HG02798 (cell line): ENCODE results near the gene SLC12A8.

ENCODE experiments used
- ATAC-seq: cut with Tn5 transposase; IDR thresholded peaks from one replicate; pipeline ENCODE4 v1.9.1; 2021; ENCODE audit warnings: mild to moderate bottlenecking; ENCODE audit not compliant: unreplicated experiment, poor library complexity

Gene SLC12A8

DNA sequence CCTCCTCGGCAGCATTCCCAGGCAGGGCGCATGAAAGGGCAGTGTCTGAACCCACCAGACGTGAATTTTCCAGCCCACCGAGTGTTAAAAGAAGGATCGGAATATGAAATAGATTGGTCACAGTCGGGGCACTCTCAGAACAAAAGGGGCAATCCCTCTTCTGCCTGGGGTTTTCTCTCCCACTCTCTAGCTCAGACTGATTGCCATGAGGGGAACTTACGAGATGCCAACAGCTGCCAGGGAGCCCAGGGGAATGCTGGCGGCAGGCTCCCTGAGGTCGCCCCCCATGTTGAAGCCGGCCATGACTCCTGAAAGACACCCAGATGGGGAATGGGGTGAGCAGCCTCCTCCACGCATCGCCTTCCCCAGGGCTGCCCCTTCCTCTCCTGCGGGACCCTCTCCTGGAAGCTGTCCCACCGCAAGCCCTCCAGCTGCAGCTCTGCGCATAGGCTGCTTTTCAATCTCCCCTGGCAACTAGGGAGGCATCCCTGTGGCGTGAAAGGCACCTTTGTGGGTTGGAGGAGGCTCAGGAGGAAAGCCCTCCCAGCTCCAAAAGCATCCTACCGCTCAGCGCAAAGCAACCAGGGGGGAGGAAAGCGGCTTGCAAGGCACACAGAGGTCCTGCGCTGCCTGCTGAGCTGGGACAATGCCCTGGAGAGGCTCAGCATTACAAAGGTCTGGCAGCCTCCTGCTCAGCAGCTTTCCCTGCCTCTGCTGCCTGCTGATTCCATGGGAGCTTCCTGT is 92.0 kb downstream of the SLC12A8 start:
- no peak for ATAC-seq

DNA sequence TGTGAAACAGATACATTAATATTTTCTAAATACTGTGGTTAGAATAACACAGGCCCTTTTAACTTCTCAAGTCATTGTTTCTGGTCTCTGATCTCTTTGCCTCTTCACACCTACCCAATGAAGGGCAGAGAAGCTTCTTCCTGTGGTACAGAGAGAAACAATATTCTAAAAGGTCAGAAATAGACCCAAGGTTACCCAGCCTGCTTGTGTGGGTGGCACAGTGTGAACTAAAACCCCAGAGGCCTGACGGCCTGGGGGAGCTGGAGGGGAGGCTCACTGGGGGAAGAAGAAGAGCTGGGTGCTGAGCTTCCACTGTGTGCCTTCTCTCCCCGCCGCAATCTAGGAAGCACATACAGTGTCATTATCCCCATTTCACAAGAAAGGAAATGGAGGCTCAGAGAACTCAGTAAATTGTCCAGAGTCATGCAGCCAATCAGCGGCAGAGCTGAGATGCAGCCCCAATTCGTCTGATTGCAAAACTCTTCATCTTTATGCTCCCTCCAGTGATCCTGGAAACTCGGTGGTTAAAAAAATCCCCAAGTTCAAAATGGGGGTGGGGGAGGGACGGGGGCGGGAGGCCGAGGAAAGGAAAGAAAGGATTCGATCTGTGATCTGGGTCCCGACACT is 92.7 kb downstream of the SLC12A8 start:
- peak; percentile 79 for ATAC-seq

DNA sequence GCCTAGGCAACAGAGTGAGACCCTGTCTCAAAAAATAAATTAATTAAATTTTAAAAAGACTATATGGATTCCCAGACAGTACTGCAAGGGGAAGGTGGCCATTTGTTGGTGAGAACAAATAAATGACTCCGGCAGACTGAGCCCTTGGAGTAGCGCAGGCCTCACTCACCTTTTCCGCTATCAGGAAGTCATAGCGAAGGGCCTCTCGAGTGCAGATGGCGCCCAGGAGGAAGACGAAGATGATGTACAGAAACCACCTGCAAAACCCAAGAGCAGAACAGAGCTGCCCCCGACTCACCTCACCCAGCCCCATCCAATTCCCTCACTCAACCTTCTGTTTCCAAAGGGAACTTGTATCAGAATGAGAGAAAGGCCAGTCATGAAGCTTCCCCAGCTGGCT is 93.9 kb downstream of the SLC12A8 start:
- ATAC-seq: no peak

DNA sequence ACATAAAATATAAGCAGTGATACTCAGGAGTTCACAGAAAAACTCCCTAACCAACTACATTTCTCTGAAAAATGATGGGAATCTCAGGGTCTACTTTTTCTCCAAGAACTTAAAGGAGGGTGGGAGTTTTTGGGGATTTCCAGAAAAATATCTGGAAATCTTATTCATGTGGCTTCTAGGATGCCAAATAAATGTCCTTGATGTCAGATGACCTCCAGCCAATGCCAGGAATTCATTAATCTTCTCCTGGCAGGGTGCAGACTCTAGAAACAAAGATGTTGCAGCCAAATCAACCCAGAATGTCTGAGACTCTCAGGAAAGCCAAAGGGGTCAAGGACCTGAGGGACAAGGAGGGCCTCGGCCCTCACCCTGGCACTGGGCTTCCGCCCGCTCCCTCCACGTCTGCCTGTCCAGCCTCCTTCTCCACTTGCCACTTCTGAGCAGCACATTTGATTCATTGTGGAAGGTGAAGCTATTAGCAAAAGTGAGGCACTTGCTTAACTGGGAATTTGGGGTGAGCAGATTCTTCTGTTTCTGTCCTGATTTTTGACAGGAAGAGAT is 94.8 kb downstream of the SLC12A8 start:
- no peak for ATAC-seq

DNA sequence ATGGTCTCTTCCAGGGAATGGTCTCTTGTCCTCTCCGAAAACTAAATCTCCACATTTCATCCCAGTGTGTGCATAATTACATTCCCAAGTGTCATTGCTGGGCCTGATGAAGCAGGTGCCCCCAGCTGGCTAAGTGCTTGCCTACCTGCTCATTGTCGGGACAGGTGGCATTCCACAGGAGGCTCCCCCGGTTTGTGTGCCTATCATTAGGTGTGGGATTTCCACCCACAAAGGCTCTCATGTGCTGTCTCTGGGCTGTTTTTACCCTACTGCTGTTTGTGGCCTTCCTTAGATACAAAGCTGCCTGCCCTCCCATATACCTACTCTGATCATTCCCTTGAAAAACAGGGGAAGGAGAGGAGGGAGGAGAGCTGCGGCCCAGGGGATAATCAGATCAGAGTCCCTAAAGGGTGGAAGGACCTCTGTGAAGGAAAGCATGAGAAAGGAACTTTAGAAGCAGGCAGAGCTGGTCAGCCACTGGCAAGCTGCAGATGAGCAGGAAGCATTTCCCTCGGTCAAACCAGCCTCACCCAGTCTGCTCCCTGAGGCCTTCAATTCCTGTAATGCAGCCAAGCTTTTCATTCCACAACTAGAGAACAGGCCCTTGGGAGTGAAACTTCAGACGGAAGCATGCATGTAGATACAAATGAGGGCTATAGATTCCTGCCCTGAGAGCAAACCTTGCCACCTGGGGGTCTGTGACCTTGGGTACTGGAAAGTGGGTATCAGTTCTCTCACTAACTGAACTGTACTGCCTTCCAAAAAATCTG is 96.1 kb downstream of the SLC12A8 start:
- ATAC-seq: no peak

DNA sequence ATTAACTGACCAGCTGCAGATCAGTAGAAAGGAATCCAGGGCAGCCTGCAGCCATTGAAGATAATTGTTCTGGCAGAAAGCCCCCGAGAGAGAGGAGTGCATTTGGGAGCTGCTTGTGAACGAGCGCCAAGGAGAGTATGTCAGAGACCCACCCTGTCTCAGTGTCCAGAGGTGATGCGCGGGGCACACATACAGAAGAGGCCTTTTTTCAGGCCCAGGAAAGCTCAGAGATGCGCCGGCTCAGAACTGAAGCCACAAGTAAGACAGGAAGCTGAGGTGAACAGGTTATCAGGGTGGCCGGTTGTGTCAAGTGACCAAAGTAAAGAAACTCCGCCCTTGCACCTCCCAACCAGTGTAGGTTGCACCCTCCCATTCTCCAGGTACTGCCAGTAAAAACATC is 96.9 kb downstream of the SLC12A8 start:
- no peak for ATAC-seq

DNA sequence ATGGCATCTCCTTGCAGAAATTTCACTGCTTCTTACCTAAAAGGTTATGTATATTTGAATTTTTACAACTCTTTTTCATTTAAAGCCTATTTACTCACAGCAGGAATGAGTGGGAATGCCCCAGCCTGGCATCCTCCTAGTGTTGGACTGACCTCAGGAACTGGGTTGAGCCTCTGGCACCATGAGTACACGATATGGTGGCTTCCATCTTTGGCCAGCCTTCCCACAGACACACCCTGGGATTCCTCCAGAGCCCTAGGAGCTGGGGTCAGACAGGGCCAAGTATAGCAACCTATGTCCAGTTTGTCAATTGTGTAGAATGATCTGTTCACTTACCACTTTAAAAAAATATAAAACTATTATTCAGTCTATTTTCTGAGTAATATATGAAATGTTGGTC is 99.6 kb downstream of the SLC12A8 start:
- ATAC-seq: no peak

DNA sequence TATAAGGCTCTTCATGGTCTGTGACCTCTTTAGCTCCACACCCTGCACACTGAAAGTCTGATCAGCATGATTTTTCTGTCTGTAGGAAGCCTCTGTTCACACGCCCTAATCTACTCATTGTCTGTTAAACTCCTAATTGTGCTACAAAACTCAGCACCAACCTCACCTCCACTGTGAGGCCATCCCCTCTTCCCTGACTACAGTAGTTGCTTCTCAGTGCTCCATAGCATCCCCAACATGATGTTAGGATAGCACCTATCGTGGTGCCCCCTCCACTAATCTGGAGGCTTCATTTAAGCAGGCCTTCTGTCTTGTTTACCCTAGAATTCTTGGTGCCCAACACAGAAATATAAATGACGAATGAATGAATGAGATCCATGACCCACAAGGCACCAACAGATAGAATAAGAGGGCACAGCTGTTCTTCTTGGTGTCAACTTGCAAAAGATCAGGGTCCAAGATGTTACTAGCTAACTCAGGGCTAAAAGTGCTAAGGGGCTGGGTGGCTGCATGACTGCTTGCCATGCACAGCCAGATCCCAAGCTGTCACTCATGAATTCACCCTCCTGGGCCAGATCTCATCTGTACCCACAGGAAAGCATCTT is 101.6 kb downstream of the SLC12A8 start:
- no peak for ATAC-seq

DNA sequence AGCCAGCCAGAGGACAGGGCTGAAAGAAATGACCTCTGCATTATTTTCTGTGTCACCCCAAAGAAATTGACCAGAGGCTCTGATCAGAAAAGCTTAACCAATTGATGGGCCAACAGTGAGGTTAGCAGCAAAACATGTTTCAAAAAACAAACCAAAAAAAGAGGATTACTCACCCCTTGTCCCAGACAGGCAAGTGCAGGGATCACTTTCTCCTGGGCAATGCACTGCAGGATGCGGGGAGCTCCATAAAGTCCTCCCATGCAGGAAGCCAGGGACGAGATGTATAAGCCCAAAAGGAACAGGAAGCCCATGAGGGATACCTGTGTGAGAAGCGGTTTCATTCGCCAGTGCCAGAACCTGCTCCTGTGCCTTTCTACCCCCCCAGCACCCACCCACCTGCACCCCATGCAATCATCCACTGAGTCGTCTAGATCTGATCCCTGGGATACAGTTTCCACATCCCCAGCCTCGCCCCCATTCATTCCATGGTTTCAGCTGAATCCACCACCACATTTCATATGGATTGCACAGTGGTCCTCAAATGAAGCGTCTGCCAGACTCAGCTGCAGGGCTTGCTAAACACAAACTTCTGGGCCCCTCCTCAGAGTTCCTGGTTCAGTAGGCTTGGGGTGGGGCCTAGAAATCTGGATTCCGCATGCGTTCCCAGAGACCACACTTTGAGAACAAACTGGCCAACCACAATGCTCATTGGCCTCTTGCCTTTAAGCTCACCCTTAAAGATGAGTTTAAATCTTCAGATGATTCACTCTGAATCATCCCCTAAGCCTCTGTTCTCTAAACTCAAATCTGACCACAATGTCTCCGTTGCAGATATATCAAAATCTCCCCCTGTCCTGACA is 102.3 kb downstream of the SLC12A8 start:
- no peak for ATAC-seq

DNA sequence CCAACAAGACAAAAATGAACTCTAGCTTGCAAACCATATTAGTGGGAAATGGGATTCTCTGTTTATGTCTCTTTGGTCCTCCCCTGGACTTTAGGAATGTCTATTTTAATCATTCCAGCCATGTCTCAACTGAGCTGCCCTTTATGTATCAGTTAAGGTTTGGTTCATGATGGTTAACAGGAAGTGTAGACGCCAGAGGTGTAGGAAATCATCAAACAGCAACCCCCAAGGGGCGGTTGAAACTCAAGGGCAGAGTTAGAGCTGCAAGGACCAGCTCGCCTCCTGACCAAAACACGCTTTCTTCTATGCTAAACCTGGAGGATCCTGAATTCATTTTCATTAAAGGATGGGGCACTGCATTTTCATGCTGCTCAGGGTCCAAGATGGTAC is 103.0 kb downstream of the SLC12A8 start:
- no peak for ATAC-seq

DNA sequence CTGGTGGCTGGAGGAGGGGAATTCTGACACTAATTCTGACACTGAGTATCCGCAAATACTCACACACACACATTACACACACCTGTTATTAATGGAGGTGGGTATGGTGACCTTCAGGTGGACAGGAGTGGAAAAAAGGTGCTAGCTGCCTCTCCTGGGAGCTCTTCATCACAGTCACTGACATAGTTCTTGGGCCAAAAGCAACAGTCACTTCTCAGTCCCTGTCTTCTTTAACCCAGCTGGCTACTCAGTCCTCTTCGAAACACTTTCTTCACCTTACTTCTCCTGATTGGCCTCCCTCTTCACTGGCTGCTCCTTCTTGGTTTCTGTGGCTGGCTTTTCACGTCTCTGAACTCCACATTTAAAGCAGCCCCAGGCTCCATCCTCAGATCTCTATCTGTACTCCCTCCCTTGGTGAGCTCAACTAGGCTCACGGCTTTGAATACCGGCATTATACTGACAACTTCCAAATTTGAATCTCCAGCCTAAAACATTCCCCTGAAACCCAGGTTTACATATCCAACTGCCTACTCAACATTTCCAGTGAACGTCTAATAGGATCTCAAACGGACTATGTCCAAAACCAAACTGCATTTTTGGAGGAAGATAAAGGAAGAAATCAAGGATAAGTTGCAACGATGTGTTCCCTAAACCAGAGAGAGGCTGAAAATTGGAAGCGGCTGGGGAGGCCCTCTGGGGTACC is 103.6 kb downstream of the SLC12A8 start:
- no peak for ATAC-seq

DNA sequence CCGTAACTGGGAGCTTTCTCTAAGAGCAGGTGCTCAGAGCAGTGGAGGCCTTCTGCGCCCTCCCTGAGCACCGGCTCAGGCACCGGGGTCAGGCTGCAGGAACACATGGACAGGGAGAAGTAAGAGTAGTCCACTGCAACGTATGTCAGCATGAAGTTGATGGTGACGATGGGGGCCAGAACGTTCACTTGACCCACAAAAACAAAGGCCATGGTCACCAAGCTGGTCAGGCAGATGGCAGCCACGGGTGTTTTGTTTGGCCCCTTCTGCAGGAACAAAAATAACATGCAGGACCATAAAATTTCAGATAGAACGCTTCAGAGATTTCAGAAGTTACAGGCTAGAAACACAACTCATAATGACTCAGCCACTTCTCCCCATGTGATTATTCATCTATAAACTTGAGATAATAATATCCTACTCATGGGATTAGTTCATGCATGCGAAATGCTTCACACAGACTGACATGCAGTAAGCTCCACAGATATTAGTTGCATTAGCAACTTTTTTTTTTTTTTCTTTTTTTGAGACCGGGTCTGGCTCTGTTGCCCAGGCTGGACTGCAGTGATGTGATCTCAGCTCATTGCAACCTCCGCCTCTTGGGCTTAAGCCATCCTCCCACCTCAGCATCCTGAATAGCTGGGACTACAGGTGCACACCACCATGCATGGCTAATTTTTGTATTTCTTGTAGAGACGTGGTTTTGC is 104.5 kb downstream of the SLC12A8 start:
- peak; percentile 54 for ATAC-seq

DNA sequence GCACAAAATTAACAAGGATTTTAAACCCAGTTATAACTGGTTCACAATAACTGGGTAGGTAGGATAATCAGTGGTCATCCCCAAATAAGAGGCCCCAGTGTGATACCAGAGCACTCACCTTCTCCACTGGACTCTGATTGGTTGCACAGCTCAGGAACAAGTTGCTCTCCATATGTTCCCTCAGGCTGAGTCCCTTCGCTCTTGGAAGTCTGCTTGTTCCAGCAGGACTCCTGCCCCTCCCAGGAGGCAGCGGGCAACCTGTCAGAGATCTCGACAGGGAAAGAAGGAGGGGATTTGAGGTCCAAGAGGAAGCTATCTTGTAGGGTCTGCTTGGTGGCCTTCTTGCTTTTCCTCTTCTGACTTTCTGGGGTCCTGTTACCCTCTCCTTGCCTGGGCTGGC is 105.2 kb downstream of the SLC12A8 start:
- no peak for ATAC-seq

DNA sequence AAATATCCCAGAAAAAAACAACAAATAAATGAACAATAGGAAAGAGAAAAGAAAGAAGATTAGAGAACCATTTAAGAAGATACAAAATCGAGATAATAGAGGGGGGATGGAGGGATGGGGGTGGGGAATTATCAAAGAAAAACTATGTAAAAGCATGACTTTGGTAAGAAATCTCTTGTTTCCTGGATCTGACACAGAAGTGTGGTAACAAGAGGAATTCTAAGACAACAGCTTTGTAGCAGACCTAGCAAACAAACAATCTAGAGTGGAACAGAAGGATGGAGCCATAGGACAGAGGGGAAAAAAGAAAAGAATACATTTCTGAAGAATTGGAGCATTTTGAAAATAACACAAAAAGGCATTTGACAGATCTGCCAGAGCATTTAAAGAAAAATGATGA is 107.4 kb downstream of the SLC12A8 start:
- ATAC-seq: no peak

DNA sequence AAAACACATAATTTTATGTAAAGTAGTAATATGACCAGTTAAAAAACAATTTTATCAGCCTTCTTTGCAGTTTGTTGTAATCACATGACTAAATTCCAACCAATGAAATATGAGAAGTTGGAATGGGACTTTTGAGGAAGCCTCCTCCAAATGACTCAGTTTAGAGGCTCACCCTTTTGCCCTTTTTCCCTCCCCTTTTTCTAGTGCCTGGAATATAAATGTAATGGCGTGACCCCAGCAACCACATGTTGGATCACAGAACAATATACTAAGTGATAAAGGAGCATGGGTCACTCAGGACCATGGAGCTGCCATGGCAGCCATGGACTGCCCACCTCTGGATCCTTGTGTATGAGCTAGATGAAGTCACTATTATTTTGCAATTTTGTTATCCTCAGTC is 107.9 kb downstream of the SLC12A8 start:
- ATAC-seq: no peak

DNA sequence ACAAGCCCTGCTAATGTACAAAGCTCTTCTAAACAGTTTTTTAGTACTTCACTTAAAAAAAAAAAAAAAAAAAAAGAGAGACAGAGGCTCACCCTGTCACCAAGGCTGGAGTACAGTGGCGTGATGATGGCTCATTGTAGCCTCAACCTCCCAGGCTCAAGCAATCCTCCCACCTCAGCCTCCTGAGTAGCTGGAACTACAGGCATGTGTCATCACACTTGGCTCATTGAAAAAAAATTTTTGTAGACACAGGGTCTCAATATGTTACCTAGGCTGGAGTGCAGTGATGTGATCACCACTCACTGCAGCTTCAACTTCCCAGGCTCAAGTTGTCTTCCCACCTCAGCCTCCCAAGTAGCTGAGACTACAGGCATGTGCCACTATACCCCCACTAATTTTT is 109.1 kb downstream of the SLC12A8 start:
- no peak for ATAC-seq

DNA sequence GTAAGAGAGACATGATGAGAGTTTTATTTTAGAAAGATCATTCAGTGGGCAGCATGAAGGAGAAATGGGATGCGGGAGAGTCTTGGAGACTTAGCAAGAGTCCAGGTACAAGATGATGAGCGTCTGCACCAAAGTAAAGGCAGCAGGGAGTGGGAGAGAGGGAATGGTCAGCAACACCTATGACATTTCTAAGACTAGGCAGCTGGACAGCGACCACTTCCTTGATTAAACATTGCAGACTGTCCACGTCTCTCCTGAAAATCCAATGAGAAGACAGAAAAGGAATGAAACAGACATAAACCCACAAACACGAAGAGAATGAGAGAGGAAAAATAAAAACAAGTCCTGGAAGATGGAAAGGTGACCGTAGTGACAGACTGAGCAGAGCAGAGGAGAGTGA is 110.1 kb downstream of the SLC12A8 start:
- ATAC-seq: no peak

DNA sequence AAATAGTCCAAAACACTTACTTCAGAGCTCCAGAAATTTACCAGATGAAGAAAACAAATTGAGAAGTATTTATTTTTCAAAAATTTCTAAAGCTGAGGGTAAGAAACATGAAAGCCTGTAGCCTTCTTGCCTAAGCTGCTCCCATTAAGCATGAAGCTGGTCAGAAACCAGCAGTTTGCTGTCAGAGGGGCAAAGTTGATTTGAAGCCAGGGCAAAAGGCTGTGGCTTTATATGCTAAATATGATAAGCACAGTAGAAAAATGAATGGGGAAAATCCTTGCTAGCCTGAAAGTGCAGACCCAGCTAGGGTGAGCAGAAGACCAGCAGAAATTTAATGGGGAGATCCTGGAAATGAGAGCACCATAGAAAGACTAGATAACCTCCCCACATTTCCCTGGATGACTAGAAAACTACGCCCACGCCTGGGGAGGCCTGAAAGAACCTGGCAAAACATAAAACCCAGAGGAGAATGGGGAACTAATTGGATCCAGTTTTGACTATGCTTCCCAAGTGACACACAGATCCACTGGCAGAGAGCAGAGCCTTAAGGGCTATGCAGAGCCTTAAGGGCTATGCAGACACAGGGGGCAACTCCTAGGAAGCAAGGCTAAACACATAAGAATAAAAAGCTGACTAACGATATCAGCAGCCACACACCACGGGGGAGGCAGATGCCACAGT is 113.8 kb downstream of the SLC12A8 start:
- ATAC-seq: no peak
